ENCODE results near the gene ANKRD66.

Gene ANKRD66

DNA sequence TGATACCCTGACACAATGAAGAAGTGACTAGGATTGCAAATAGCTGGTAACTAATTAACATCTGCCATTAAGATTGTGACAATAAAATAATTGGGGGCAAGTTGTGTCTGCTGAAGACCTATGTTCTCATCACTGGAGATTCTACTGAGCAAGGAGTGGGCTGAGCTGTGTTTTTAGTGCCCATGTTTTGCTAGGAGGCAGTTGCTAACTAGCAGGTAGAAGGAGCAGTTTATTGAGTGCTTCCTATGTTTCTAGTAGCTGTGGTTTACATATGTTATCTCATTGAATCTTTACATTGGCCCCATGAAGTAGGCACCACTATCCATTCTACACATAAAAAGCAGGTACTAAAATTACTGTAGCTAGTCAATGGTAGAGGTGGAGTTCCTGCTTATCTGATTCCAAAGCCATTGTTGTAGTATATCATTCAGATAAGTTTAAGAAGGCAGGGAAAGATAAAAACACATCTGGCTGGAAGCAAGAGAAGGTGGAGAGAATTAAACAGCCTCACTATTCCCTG lies 43.7 kb downstream of the ANKRD66 start:
- no peak for DNase-seq (ENCODE audit: low spot score)

DNA sequence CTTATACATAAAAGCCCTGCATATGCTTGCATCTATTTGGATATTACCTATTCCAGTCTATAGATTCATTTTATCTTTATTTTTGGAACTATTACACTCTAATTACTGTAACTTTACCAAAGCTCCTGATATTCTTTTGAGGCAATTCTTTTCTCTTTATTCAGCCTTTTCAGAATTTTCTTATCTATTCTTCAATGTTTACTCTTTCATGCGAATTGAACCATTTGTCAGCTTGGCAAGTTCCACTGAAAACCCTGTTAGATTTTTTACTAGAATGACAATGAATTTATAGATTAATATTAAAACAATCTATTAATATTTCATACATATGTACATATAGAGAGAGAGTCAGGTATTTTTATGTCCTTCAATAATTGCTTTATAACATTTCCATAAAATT lies 45.9 kb downstream of the ANKRD66 start:
- DNase-seq (ENCODE audit: low spot score) = no peak

DNA sequence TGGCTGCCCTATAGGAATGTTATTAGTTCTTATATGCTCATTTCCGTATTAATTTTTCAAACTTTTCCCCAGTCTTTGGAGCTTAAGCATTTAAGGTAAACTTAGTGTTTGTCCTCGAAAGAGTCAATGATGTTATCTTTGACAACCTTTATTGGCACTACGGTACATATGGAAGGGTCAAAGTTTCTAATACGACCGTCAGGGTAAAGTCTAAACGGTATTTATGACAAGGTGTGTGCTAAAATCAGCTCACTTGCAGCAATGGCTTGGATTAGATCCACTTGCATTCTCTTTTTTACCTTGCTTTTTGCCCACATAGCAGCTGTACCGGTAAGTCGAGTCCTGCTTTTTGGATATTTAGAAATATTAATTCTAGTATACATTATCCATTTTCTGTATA lies 46.4 kb downstream of the ANKRD66 start, which contains the start of gene MEP1A:
TSS of gene MEP1A (plus strand) at position 252 of the 400 bp plus-strand sequence. CDS start at position 262, 10 bp downstream.
- no peak for DNase-seq (ENCODE audit: low spot score)

DNA sequence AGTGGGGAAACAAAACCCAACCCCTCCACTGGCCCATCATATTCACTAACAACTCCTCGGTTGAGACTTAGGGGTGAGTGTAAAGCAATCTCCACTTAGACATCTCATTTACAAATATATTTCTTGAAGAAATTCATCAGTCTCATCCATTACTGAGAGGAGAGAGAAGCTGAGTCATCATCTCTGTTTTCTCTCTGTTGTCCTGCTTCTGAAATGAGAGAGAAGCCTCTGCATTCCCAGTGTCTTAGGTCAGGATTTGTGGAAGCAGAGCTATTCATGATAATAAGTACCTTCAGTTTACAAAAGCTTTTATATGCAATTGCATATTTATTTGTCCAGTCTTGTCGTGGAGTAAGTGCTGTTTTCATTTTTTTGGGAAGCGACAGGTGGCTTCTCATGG lies 47.3 kb downstream of the ANKRD66 start:
- DNase-seq (ENCODE audit: low spot score) = no peak

DNA sequence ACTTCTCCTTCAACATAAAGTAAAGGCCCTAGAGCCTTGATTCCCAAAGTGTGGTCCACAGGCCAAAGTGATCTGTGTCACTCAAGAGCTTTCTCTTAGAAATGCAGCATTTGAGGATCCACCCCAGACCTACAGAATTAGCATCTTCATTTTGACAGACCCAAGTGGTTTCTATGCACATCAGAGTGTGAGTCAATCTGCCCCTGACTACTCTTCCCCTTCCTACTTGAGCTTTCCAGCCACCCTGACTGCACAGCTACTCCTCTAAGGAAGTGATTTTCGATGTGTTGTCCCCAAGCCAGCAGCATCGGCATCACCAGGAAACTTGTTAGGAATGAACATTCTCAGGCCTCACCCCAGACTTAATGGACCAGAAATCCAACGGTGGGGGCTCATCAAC lies 49.1 kb downstream of the ANKRD66 start:
- no peak for DNase-seq (ENCODE audit: low spot score)

DNA sequence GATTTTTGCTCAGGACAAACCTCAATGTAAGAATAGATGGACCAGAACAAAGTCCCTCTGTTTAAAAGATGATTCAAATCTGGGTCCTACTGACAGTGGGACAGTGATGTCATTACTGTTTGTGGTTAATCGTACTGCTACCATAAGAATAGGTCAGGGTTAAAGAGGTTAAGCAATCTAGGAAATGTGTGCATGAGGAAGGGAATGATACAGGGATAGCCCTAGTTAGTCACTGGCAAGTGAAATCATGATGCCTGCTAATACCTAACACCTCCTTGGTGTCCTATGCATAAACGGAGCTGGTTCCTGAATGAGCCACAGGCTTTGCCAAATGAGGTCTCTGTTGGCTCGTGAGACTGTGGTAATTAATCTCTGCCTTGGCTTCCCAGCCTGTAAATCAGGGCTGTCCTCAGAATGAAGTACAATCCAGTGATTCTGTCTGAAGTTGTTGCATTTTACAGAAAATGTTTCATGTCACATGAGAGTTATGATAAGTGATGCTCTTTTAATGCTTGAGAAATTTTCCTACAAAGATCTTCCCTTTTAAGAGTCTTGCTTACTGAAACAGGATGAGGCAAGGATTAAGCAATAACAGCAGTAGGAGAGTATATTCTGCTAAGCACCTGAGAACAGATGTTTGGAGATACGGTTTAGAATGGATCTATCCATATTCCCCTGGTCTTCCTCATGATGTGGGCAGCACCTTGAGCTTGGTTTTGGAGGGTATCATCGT lies 50.3 kb downstream of the ANKRD66 start:
- no peak for DNase-seq (ENCODE audit: low spot score)

DNA sequence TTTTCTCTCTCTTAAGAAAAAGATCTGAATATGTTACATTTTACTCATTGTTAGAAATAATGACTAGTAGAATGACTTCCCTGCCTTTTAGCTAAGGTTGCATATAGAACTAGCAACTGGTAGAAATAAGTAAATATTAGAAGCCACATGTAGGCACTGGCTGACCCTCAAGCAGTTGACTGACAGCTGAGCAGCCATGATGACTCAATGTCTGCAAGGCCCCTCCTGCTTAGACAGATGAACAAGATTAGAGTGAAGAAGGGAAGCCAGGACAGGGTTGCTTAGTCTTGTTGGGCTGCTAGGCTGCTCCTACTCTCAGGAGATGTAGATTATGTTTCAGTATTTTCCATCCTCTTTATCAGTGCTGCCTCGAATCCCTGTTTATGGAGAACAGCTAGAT lies 52.9 kb downstream of the ANKRD66 start:
- DNase-seq (ENCODE audit: low spot score) = no peak

DNA sequence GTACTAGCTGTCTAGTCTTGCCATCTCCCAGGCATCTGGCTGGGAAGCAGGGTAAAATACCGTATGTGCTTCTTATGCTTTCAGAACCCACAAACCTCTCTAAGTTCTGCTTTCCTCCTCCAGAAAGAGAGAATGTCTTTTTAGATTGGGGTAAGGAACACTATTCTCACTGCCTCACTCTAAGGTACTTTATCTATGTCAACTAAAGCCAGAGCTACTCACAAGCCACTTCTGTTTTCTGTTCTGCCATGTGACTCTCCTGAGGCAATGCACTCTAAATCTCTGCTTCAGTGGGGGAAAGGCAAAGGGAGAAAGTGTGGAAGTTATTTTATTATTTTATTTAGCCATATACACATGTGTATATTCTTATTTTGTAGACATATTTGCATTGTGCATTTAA lies 62.1 kb downstream of the ANKRD66 start:
- DNase-seq (ENCODE audit: low spot score) = no peak

All from GM03348 (cell line).